SIG-M5 (cell line): ENCODE measurements around the gene SLC66A1.
"Not testable (repeated sequence)": the region's sequence is repeated elsewhere in the genome, so short reads cannot be mapped to it uniquely, and the experiment has no call there.

Experiments
- DNase-seq: peaks from one replicate; lab custom pipeline; 2025; lab: John Stamatoyannopoulos, UW

Gene SLC66A1

GRCh38 chr1:19311931-19312781 is at the start of gene SLC66A1, which contains the start of gene AKR7A2:
TSS of gene SLC66A1 (plus strand) at chr1:19312326. CDS start at chr1:19317678, 5,352 bp downstream.
TSS of gene AKR7A2 (minus strand) at chr1:19312144. CDS start at chr1:19312124, 20 bp downstream.
- DNase-seq, result no peak

GRCh38 chr1:19262744-19263143 is 49.4 kb upstream of the SLC66A1 start:
- no peak for DNase-seq

GRCh38 chr1:19268445-19268844 is 43.7 kb upstream of the SLC66A1 start:
- DNase-seq, result no peak

GRCh38 chr1:19269427-19270342 is 42.4 kb upstream of the SLC66A1 start:
- DNase-seq, result not testable (repeated sequence)

GRCh38 chr1:19270343-19270730 is 41.8 kb upstream of the SLC66A1 start:
- DNase-seq, result not testable (repeated sequence)

- DNase-seq, result no peak
Measured at GRCh38 chr1:19272064-19272463, 40.1 kb upstream of the SLC66A1 start.

- no peak for DNase-seq
Measured at GRCh38 chr1:19273106-19273843, 38.9 kb upstream of the SLC66A1 start.

- DNase-seq, result not testable (repeated sequence)
Measured at GRCh38 chr1:19273844-19274531, 38.1 kb upstream of the SLC66A1 start.

- DNase-seq, result no peak
Measured at GRCh38 chr1:19274636-19275035, 37.5 kb upstream of the SLC66A1 start.

- no peak for DNase-seq
Measured at GRCh38 chr1:19283891-19284290, 28.2 kb upstream of the SLC66A1 start.

GRCh38 chr1:19284881-19285280 is 27.2 kb upstream of the SLC66A1 start:
- no peak for DNase-seq

GRCh38 chr1:19285366-19285765 is 26.8 kb upstream of the SLC66A1 start:
- not testable (repeated sequence) for DNase-seq

GRCh38 chr1:19285807-19286206 is 26.3 kb upstream of the SLC66A1 start:
- not testable (repeated sequence) for DNase-seq

GRCh38 chr1:19287436-19288185 is 24.5 kb upstream of the SLC66A1 start:
- DNase-seq, result no peak

GRCh38 chr1:19288324-19289241 is 23.5 kb upstream of the SLC66A1 start, which contains the start of gene AKR7A3:
TSS of gene AKR7A3 (minus strand) at chr1:19288770. CDS start at chr1:19288709, 61 bp downstream.
- not testable (repeated sequence) for DNase-seq

GRCh38 chr1:19289244-19289643 is 22.9 kb upstream of the SLC66A1 start:
- no peak for DNase-seq

GRCh38 chr1:19294638-19295037 is 17.5 kb upstream of the SLC66A1 start:
- DNase-seq, result no peak

GRCh38 chr1:19300211-19300610 is 11.9 kb upstream of the SLC66A1 start:
- DNase-seq, result no peak

- DNase-seq, result not testable (repeated sequence)
Measured at GRCh38 chr1:19304081-19304480, 8.0 kb upstream of the SLC66A1 start.
